ENCODE measurements around the gene C1QTNF6.

Gene C1QTNF6

GRCh38 chr22:37158963-37159290 lies 29.1 kb downstream of the C1QTNF6 start:
- no peak for TF ChIP-seq CTCF (IDR thresholded peaks at IDR 0.05)

GRCh38 chr22:37157516-37158285 lies 30.3 kb downstream of the C1QTNF6 start:
- no peak overlapping the region for H3K4me3 ChIP-seq (ENCODE audit: low read depth in 1 of 2, low read length in 1 of 2)
- no peak for TF ChIP-seq CTCF (IDR thresholded peaks at IDR 0.05)
- no peaks in the 10 kb centered on the region for H3K36me3 ChIP-seq
- H3K27me3 ChIP-seq: peaks cover 22% of the 10 kb centered on the region
- H3K4me1 ChIP-seq (ENCODE audit: control insufficient read depth in 1 of 2, insufficient read depth in 1 of 2, low read depth in 1 of 2, low read length in 1 of 2): peaks cover 0 to 7% of the 10 kb centered on the region in 2 experiments
- H3K9me3 ChIP-seq: no peaks in the 10 kb centered on the region
- no peak overlapping the region for H3K27ac ChIP-seq

More at GRCh38 chr22:37158963-37159290, 29.1 kb downstream of the C1QTNF6 start:
- Histone ChIP-seq H3K9me3 (no peaks in the 10 kb centered on the region), H3K4me1 (ENCODE audit: control insufficient read depth in 1 of 2, insufficient read depth in 1 of 2, low read depth in 1 of 2, low read length in 1 of 2) (peaks cover 0 to 7% of the 10 kb centered on the region in 2 experiments), H3K36me3 (no peaks in the 10 kb centered on the region), H3K27ac (no peak overlapping the region), H3K4me3 (ENCODE audit: low read depth in 1 of 2, low read length in 1 of 2) (no peak overlapping the region), H3K27me3 (peaks cover 22% of the 10 kb centered on the region)

- H3K9me3 ChIP-seq: no peaks in the 10 kb centered on the region
- no peak for TF ChIP-seq CTCF (IDR thresholded peaks at IDR 0.05)
- peaks cover 0 to 7% of the 10 kb centered on the region in 2 experiments for H3K4me1 ChIP-seq (ENCODE audit: control insufficient read depth in 1 of 2, insufficient read depth in 1 of 2, low read depth in 1 of 2, low read length in 1 of 2)
- peaks cover 22% of the 10 kb centered on the region for H3K27me3 ChIP-seq
- no peak overlapping the region for H3K27ac ChIP-seq
- no peak overlapping the region for H3K4me3 ChIP-seq (ENCODE audit: low read depth in 1 of 2, low read length in 1 of 2)
- no peaks in the 10 kb centered on the region for H3K36me3 ChIP-seq
Measured at GRCh38 chr22:37156686-37157435, 31.2 kb downstream of the C1QTNF6 start.

GRCh38 chr22:37155971-37156370 lies 32.1 kb downstream of the C1QTNF6 start:
- Histone ChIP-seq H3K27ac (no peak overlapping the region), H3K27me3 (peaks cover 22% of the 10 kb centered on the region), H3K36me3 (no peaks in the 10 kb centered on the region), H3K4me3 (ENCODE audit: low read depth in 1 of 2, low read length in 1 of 2) (no peak overlapping the region), H3K4me1 (ENCODE audit: control insufficient read depth in 1 of 2, insufficient read depth in 1 of 2, low read depth in 1 of 2, low read length in 1 of 2) (peaks cover 0 to 7% of the 10 kb centered on the region in 2 experiments), H3K9me3 (no peaks in the 10 kb centered on the region)
- TF ChIP-seq CTCF (IDR thresholded peaks at IDR 0.05): no peak

- Histone ChIP-seq H3K36me3 (no peaks in the 10 kb centered on the region), H3K27ac (no peak overlapping the region), H3K27me3 (peaks cover 21% of the 10 kb centered on the region), H3K4me1 (ENCODE audit: control insufficient read depth in 1 of 2, insufficient read depth in 1 of 2, low read depth in 1 of 2, low read length in 1 of 2) (peaks cover 0 to 7% of the 10 kb centered on the region in 2 experiments), H3K9me3 (no peaks in the 10 kb centered on the region), H3K4me3 (ENCODE audit: low read depth in 1 of 2, low read length in 1 of 2) (no peak overlapping the region)
- no peak for TF ChIP-seq CTCF (IDR thresholded peaks at IDR 0.05)
Measured at GRCh38 chr22:37154925-37155712, 32.9 kb downstream of the C1QTNF6 start.

All from neutrophil (primary cell).